NOMO-1 treated with DMSO at 0.1 percent for 48 hours (cell line): ENCODE data around the gene XRCC3.
"Not testable (repeated sequence)": the region's sequence is repeated elsewhere in the genome, so short reads cannot be mapped to it uniquely, and the experiment has no call there.

Source experiments
- DNase-seq: peaks from one replicate; lab custom pipeline; 2025; ENCODE audit not compliant: unreplicated experiment; lab: John Stamatoyannopoulos, UW

The XRCC3 gene

GRCh38 chr14:103695296-103696069, 19.8 kb downstream of the XRCC3 start:
- no peak for DNase-seq

GRCh38 chr14:103694572-103695026, 20.7 kb downstream of the XRCC3 start:
- DNase-seq, result no peak

GRCh38 chr14:103693515-103693914, 21.7 kb downstream of the XRCC3 start:
- DNase-seq, result no peak

GRCh38 chr14:103692871-103693270, 22.4 kb downstream of the XRCC3 start:
- no peak for DNase-seq

GRCh38 chr14:103692159-103692558, 23.1 kb downstream of the XRCC3 start:
- no peak for DNase-seq

- DNase-seq, result not testable (repeated sequence)
Observed at GRCh38 chr14:103691655-103692054, 23.6 kb downstream of the XRCC3 start.

- no peak for DNase-seq
Observed at GRCh38 chr14:103690332-103690731, 24.9 kb downstream of the XRCC3 start.

GRCh38 chr14:103688906-103689902, 26.0 kb downstream of the XRCC3 start:
- no peak for DNase-seq

GRCh38 chr14:103688441-103688840, 26.8 kb downstream of the XRCC3 start:
- DNase-seq, result no peak

- no peak for DNase-seq
Observed at GRCh38 chr14:103687712-103688111, 27.5 kb downstream of the XRCC3 start.

GRCh38 chr14:103686831-103687485, 28.3 kb downstream of the XRCC3 start:
- no peak for DNase-seq

GRCh38 chr14:103685276-103686211, 29.7 kb downstream of the XRCC3 start:
- no peak for DNase-seq

GRCh38 chr14:103684871-103685270, 30.4 kb downstream of the XRCC3 start:
- DNase-seq, result no peak

- no peak for DNase-seq
Observed at GRCh38 chr14:103684471-103684870, 30.8 kb downstream of the XRCC3 start.

GRCh38 chr14:103683139-103683538, 32.1 kb downstream of the XRCC3 start:
- DNase-seq, result no peak

- no peak for DNase-seq
Observed at GRCh38 chr14:103680491-103681231, 34.6 kb downstream of the XRCC3 start.

- peak; percentile 82 for DNase-seq
Observed at GRCh38 chr14:103679351-103679750, 35.9 kb downstream of the XRCC3 start.

- no peak for DNase-seq
Observed at GRCh38 chr14:103676881-103677675, 38.2 kb downstream of the XRCC3 start.

GRCh38 chr14:103675957-103676356, 39.3 kb downstream of the XRCC3 start:
- no peak for DNase-seq
